GM18858 (cell line): Measurements from ENCODE around the gene BCOR.

Experiments
- ATAC-seq: cut with Tn5 transposase; IDR thresholded peaks from one replicate; pipeline ENCODE4 v1.9.1; 2021; ENCODE audit not compliant: unreplicated experiment

BCOR gene

DNA sequence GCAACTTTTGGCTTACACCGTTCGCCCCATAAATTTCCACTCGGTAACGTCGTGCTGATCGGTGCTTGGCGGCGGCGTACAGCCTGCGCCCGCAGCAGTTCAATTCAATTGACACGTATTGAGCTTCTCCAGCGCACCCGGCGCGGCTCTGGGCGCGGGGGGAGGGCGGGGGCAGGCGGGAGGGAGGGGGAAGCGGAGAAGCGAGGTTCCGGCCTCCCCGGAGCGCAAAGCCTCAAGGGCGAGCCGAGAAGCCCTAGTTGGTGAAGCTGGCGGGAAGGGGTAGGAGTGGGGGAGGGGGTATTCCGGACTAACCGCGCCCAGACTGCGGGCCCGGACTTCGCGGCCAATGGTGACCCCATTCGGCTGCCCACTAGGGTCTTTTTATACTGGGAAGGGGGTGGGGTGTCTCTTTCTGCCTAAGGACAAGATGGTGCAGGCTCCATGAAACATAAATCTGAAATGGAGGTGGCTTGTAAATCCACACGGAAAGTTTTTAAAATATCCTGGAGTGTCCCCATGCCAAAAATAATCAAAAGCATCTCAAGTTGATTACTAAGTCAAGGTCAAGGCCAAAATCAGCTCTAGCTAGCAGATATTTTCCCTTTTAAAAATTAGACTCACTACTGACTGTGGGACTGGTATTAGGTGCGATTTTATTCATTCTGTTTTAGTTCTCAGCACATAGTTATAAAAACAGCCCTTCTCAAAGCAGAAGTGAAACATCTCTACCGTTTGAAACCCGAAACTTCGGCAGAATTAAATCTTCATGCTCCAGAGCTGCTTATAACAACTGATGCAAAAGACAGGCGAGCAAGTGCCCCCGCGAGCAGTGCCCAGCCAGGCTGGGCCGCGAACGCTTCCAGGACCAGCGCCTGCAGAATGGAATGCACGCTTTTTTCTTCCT is 1.5 kb upstream of the BCOR start:
- peak; percentile 46 for ATAC-seq

GRCh38 chrX:40098264-40099054 is 701 bp upstream of the BCOR start:
- ATAC-seq, result no peak

DNA sequence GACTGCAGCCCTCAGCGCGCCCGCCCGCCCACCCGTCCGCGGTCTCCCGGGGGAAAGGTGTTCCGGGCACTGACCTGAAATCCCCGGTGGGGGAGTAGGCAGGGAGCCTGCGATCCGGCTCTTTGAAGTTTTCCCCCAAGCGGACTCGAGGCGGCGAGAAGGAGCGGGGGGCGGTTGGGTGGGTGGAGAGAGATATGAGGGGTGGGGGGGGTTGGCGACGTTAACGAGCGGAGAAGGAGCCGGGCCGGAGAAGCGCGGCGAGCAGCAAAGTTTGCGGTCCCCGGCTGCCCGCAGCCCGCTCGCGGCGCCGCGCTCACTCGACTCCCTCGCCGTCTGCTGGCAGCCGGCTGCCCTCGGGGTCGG is 636 bp downstream of the BCOR start:
- no peak for ATAC-seq

DNA sequence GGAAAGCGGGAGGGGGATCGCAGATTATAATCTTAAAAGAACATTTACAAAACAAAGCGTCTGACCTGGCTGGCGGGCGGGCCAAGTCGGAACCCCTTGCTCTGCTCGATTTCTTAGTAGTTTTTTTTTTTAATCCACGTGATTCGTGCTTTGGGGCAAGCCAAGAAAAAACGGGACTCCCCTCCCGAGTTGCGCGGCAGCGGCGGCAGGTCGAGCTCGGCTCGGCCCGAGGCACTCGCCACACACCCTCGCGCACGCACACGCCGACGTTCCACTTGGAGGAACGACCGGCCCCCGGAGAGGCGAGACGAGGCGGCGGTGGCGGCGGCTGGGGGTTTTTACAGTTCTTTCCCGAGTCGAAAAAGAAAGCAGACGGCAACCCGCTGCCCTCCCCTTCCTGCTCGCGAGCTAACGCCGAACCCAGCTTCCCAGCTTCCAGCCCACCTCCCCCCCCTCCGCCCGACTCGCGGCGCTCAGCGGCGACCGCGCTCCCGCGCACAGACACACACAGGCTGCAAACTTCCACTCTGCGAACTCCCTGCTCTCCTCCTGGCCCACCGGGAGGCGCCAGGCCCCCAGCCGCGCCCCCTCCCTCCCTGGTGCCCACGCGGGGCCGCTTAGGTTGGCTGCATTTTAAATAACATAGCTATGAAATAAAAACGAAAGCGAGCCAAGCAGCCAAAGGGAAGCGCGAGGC is 1.2 kb downstream of the BCOR start:
- no peak for ATAC-seq

- no peak for ATAC-seq
Observed at GRCh38 chrX:40095583-40096394, 2.0 kb downstream of the BCOR start.

DNA sequence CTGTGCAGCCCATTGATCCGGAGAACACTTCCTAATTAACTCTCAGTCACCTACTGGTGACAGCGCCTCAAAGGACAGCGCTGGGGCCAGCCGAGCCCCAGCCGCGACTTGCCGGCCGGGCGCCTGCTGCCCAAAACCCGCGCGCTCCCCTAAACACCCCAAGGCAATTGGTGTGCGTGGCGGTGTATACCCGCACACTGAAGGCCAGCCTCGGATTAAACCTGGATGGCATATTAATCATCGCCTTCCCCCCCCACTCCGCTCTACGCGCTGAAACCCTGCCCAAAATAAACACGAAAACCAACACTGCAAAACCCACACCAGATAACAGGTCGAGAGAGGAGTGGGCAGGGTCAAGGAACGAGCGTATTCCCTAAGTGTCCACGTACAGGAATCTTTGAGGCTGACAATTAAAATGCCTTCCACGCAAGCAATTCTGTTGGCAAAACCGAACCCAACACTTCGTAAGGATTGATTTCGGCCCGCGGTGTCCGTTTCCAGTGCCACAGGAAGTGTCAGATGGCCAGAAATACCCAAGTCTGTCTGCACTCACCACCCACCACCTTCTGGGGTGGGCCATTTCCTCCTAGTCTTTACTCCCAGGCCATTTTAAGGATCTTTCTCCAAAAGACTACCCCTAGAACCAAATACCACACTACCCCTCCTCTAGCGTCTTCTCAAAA is 2.7 kb downstream of the BCOR start:
- no peak for ATAC-seq

DNA sequence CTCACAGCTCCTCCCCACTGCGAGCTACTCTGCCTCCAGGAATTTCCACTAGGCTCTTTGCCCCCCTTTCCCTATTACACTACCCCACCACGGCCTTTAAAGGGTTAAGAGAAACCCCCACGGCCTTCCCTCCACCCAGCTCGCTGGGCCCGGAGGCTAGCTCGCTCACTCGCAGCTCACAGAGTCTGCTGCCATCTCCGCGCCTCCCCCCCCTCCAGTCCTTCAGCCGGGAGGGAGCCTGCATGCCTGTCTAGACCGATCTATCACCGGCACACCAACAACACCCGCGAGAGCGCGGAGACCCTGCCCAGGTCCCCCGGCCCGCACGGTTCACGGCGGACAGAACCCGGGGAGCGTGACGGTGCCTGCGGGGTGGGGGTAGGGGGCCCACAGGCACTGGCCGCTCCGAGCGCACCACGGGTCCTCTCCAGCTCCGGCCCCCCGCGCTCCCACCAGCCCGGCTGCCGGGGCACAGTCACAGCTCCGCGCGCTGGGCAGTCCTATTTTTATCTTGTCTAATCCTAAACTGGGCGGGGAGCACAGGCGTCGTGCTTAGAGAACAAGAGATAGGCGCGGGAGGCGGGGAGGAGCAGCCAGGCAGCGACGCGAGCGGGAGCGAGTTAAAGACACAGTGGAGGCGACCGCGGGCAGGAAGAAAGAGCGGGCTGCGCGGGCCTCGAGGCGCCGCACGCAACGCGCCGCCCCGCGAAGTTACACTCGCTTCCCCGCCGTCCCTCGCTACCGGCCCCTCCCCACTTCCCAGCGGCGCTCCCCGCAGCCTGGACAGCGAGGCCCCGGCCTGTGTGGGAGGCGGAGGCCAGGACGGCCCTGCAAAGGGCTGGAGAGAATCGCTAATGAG is 3.5 kb downstream of the BCOR start:
- no peak for ATAC-seq

DNA sequence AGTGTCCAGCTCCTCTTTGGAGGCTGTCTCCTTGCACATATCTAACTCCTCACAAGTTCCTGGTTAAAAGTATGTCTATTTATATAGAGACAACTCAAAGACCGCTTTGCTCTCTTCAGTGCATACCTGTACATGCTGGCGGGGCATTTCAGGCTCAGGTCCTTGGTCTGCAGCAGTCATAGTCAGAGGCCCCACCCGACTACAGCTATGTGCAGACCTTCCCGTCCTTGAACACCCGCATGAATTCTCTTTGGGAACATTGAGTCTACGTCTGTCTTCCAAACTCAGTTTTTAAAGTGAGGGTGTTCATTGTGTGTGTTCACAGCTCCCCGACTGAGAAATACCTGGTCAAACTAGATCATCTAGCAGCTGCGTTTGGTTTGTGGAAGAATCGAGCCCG is 4.2 kb downstream of the BCOR start:
- ATAC-seq, result no peak

DNA sequence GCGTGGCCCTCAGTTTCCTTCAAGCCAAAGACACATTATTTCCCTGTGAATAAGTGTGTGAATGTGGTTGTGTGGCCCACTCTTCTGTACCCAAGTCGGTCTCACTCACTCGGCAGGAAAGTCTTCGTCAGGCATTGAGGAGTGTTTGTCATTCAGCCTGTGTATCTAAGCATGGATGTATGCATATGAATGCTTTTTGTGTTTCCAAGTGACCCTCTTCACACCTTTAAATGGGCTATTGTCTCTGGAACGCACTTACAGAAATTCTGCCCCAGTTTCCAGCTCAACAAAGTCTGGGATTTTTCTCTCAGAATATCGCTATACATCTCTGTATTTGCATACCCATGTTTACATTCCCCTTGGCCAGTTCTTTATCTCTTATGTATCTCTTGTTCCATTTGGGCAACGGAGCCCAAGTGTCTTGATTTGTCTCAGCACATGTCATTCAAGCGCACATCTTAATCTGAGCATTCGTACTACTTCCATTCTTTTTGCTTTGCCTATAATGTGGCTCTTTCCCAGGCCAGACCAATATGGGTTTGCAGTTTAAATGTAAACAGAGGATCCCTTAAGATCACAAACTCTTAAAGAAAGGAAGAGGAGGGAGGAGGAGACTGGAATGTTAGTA is 4.8 kb downstream of the BCOR start:
- no peak for ATAC-seq

DNA sequence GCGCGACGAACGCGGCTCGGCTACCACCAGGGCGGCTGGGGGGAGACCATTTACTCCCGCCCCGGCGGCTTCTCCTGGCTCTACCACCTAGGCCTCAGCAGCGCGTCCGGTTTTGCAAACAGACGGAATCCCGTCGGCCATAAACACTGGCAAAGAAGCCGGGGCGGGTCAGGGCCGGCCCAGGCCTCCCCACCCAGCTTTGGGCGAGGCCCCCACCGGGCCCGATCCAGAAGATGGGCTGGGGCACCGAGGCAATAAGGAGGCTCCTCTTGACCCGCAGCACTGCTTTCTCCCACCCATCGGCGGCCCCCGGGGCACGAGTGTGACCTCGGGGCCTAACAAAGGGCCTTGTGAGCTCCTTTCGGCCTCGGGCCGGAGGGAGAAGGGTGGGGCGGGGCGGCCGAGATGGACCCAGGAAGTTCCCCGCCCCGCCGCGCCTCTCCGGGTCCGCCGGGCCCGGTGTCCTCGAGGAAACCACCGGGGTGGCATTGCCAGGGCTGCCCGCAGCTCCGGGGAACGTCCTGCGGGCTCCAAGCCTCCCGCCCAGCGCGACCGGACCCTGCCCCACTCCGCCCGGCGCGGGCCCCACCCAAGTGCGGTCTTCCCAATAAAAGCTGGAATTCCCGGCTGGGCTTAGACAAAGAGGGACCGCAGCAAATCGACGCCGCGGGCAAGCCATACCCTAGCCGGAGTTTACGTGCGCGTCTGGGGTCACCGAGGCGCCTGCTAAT is 5.9 kb downstream of the BCOR start:
- no peak for ATAC-seq

- no peak for ATAC-seq
Observed at GRCh38 chrX:40090961-40091360, 6.8 kb downstream of the BCOR start.

GRCh38 chrX:40090050-40090804 is 7.5 kb downstream of the BCOR start:
- no peak for ATAC-seq

GRCh38 chrX:40088803-40089540 is 8.8 kb downstream of the BCOR start:
- ATAC-seq, result no peak

DNA sequence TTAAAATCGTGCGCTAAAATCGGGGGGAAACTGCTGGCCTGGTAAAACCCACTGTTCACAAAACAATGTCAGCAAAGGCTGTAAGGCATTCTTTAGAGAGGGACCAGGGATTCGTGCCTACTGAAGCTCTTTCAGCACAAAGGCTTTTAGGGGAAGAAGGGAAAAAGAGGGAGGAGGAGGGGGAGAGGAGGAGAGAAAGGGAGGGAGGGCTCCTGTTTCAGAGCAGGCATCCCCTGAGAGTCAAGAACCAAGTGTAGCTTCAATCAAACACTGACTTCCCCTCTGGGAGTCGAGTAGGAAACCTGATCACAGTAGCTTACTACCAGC is 9.5 kb downstream of the BCOR start:
- no peak for ATAC-seq

DNA sequence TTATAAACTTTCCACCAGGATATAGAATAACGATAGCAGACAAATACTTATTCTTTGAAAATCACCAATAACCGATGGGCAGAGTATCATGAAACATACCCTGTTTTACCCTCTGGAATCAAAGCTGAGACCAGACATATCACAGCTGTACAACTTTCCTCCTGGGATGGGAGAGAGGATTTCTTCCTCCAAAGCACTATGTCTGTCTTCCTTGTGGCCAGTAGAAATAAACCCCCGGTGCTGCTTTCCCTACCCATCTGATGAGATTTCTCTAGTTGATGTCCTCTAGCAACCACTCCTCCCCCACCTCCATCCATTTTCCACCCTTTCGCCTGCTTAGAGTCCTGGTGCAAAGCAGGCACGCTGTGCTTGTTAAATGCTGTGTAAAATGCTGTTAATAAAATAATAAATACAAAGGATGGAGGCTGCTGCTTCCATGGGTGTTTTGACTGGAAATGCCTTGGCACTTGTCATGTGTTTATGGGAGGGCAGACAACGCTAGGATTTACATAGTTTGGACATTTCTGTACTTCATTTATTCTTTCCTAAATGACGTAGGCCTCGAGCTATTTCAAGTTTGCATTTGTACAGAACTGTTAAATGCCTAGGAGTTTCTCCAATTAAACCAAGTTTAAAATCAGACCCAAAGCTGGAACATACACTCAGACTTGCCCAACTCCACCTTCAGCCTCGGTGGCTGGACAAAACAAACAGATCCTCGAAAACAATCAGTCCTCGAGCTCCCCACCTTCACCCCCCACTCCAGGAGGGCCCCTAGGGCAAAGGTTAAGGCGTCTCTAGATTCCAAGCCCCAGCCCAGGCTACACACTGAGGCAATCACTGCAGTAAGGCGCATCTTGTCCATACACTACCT is 10.1 kb downstream of the BCOR start:
- ATAC-seq, result no peak
